Stimulated activated naive CD4-positive, alpha-beta T cell treated with Interleukin-2 at 50 U/mL for 16 hours (primary cell): ENCODE measurements around the gene SMC2.

ENCODE experiments used
- DNase-seq: peaks from one replicate; lab custom pipeline; 2025; lab: John Stamatoyannopoulos, UW

The SMC2 gene

GRCh38 chr9:104107799-104108198, 13.7 kb downstream of the SMC2 start:
- DNase-seq = no peak

GRCh38 chr9:104108315-104108714, 14.2 kb downstream of the SMC2 start:
- DNase-seq = no peak

- DNase-seq = no peak
Observed at GRCh38 chr9:104110509-104110908, 16.4 kb downstream of the SMC2 start.

- DNase-seq = no peak
Observed at GRCh38 chr9:104118916-104119315, 24.8 kb downstream of the SMC2 start.

- DNase-seq = no peak
Observed at GRCh38 chr9:104121022-104121421, 26.9 kb downstream of the SMC2 start.

GRCh38 chr9:104138243-104138868, 44.2 kb downstream of the SMC2 start:
- DNase-seq = no peak

GRCh38 chr9:104142799-104143549, 48.9 kb downstream of the SMC2 start:
- DNase-seq = no peak

GRCh38 chr9:104143550-104143910, 49.4 kb downstream of the SMC2 start:
- no peak for DNase-seq

- DNase-seq = no peak
Observed at GRCh38 chr9:104144336-104144735, 50.2 kb downstream of the SMC2 start.

GRCh38 chr9:104173067-104173466, 79.0 kb downstream of the SMC2 start:
- DNase-seq = no peak

GRCh38 chr9:104177003-104177611, 83.0 kb downstream of the SMC2 start:
- no peak for DNase-seq

- DNase-seq = no peak
Observed at GRCh38 chr9:104177676-104178075, 83.6 kb downstream of the SMC2 start.
